AG08396 (cell line): ENCODE results near the gene CNNM2.
"Not testable (repeated sequence)": the region's sequence is repeated elsewhere in the genome, so short reads cannot be mapped to it uniquely, and the experiment has no call there.

Experiments used
- DNase-seq: peaks from one replicate; pipeline ENCODE4 v3.0.0; 2012; ENCODE audit warnings: low spot score, mixed read lengths

CNNM2 gene

GRCh38 chr10:103041391-103041790 is 123.3 kb downstream of the CNNM2 start:
- no peak for DNase-seq

DNA sequence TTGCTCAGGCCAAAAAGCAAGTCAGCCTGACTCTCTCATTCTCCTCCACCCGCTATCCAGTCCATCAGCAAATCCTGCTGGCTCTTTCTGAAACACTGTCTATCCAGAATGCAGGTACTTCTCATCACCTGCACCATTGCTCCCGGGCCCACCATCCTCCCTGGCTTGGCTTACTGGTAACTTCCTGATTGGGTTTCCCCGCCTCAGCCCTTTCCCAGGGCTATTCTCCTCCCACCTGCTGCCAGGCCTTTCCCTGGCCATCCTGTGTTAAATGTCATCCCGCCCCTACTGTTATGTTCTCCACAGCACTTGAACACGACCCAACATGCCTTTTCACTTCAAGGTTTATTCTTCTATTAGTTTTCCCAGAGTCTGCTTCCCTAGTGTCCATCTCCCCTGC is 124.0 kb downstream of the CNNM2 start:
- no peak for DNase-seq

DNA sequence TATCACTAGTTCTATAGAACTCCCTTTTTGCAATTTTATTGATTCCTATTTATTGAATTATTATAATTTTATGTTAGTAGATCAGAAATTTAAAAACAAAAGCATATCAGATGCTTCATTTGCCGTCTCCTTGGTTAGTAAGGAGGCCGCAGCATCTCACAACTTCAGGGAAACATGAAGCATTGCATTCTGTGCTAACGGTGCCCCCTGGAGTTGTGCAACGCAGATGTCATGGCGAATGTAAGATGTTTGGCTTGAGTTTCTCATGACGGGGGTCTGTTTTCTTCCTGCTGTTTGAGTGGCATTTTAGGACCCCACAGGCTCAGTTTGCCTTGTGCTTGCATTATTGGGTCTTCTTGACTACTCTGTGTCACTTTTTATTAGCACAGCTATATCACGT is 124.8 kb downstream of the CNNM2 start:
- DNase-seq = no peak

DNA sequence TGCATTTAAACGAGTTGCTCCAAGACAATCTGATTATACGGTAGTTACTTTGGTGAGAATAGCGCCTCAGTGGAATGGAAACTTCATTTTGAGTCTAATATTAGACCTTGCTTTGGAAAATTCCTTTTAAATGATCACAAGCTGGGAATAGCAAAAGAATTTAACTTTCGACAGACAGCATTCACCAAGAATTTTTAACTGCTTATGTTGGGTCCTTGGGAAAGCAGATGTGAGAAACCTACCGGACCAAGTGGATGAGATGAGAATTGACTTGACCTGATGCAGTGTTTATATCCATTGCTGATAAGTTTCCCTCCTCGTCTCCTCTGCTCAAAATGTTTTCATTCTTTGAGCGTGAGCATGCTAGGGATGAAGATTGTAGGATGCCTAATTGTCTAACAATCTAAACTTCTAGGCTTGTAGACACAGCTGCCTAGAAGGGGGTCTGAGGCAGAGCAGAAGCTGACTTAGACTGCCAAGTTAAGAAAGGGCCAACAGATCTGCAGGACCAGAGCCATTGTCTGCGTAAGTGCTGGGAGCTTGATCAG is 126.9 kb downstream of the CNNM2 start:
- DNase-seq = peak; percentile 55

DNA sequence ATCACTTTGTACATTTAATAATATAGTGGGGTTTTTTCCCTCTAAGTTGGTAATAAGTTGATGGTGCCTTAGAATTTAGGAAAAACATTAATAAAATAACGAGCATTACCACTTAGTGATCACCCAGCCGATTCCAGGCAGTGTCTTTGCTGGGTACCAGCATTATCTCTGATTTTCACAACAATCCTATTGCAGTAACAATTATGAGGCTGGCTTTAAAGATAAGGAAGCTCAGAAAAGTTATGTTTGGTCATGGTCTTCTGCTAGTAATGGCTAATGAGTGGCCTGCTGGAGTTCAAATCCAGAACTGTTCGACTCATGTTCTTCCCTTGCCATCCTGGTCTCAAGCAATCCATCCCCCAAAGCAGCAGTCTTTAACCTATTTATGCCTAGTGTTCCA is 127.9 kb downstream of the CNNM2 start:
- DNase-seq = no peak

GRCh38 chr10:103047381-103047780 is 129.3 kb downstream of the CNNM2 start:
- DNase-seq = no peak

DNA sequence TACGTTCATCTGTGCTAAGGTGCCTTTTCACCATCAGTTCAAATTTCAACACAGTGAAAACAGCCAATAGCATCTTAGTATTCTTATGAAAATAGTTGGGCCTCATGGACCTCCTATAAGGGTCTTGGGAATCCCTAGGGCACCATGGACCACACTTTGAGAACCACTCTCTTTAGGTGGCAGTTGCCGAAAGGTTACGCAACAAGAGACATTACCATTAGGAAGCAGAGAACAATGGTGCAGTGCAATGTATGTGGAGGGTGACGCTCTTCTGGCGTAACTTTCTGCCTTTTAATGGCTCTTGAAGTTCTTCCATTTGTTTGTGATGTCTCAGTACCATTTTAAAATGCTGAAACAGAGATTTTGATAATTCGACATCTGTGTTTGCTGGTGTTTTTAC is 131.1 kb downstream of the CNNM2 start:
- DNase-seq = no peak

DNA sequence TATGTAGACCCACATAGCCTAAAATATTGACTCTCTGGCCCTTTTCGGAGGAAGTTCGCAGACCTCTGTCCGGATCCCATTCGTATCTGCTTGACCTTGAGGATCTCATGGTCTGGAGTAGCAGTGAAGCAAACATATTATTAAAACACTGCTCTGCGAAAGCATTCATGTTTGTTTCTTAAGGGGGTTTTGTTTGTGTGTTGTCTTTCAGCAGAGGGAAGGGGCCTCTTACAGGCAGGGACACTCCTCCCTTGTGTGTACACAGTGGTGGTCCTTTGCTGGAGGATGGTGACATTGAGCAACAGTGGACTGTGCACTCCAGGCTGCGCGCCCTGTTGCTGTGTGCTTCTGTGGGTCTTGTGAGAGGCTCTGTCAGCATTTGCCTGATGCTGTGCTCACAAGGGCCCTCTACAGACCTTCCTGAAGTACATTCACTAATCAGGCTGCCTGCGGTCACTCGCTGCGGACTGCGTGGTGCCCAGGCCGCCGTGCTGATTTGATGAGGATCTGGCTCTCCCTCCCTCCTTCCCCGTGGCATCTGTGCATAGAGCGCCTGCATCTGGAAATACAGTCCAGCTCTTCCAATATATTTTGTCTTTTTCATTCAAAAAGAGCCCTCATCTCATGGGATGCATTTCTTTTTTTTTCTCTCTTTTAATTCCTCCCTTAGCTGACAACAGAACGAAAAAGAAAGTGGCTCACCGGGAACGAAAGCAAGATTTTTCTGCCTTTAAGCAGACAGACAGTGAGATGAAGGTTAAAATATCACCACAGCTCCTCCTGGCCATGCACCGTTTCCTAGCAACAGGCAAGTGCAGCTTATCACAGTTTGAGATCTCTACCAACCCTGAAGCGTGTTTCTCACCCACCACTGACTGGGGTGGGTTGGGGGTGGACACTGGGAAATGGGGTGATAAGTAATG is 135.8 kb downstream of the CNNM2 start:
- DNase-seq = peak; percentile 70

GRCh38 chr10:103054621-103055020 is 136.5 kb downstream of the CNNM2 start:
- DNase-seq = no peak

- no peak for DNase-seq
These were observed 137.0 kb downstream of the CNNM2 start for GRCh38 chr10:103055105-103055504.

DNA sequence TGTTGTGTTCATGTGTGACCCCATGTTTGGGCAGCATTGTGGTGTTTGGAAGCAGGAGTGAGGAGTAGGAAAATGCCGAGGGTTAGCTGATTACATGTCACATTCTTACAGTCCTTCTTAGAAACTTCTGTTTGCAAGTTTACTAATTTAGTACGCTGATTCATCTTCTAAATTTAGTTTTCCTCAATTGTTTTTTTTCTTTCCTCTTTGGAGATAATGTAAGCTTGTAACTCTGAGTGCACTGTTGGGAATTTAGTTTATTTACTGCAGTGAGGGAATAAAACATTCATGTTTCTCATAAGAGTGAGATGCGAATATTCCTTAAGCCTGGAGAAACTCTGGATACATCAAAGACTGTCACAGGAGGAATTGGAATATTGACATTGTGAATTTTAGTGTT is 139.9 kb downstream of the CNNM2 start:
- DNase-seq = no peak

DNA sequence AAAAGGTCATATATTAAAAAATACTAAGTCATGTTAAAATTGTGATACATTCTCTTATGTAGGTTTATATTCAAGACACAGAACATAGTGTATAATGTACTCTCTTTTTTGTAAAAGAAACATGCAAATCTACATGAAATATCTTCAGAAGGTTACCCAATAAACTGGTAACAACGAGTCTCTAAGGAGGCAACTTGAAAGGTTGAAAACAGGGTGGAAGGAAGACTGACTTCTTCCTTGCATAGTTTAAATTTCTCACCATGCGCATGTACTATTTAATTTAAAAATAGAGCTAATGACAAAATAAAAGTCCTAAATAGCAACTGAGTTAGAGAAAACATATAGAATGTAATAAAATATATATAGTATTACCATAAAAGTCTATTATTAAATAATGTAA is 142.5 kb downstream of the CNNM2 start:
- DNase-seq = no peak

DNA sequence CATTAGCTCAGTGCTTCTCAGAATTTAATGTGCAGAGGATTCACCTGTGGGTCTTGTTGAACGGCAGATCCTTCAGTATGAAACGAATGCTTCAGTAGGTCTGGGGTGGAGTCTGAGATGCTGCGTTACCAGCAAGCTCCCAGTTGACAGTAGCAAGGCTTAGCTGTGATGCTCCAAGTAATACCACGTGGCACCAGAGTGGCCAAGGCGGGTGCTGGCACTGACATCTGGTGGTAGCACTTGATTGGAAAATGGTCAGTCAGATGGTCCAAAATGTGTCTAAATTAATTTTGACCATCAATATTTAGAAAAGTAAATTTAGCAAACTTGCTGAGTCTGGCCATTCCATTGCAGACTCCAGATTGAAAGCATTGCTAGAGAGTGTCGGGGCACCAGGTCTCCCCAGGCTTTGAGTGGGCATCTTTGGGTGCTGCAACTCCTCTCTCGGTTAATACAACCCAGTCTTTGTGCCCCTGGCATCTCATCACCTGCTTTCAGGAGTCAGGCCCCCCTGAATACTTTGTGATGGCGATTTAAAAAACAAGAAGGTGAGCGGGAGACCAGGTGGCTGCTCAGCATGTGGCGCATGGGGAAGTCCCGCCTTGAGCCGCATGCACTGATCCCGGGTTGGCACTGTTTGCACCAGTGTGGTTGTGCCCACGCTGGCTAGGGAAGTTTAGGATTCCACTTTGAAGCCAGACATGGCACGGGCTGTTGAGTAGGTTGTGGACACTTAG is 144.9 kb downstream of the CNNM2 start:
- DNase-seq = no peak

GRCh38 chr10:103064956-103065355 is 146.9 kb downstream of the CNNM2 start:
- no peak for DNase-seq

DNA sequence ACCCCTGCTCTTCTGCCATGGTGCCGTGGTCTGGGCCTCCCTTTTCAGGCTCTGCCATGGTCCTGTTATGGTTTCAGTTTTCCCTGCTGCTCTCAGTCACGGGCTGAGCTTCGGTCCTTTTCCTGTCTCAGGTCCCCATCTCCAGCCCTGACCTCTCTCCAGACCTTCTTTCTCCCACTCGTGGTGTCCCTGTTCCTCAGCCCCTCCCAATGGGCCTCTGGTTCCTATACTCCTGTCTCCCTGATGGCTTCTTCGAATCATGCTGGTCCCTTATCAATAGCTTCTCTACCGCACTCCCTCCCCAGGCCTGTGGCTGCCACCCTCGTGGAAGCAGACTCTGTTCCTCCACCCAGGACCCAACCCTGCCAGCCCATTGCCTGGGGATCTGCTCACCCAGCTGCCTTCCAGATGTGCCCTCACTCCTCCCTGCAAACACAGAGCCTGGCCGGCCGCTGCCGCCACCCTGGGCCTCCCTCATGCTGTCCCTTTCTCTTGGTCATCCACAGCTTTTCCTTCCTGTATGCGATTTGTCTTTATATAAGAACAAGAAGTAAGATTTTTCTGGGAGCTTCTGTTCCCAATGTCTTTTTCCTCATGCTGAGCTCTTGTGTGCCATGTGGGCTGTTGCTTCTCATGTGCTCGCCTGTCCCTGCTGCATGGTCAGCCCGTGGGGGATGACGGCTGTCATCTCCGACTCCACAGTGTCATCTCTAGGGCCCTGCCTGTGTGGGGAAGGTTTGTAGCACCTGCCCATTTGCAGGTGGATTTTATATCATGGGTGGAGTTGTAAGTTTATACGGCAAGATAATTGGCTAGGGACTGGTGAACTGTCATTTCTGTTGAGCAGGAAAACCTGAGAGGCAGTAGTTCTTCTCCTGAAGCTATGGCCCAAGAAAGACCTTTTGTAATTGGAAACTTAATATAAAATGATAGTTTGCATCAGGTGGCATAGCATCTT is 148.3 kb downstream of the CNNM2 start:
- no peak for DNase-seq

DNA sequence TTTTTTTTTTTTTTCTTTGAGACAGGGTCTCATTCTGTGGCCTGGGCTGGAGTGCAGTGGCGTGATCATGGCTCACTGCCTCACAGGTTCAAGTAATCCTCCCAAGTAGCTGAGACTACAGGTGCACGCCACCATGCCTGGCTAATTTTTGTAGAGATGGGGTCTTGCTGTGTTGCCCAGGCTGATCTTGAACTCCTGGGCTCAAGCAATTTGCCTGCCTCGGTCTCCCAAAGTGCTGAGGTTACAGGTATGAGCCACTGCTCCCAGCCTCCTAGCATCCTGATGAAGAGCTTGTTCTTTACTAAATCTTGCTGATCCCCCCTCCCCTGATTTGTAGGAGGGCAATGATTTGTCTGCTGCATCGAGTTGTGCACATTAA is 149.0 kb downstream of the CNNM2 start:
- not testable (repeated sequence) for DNase-seq

GRCh38 chr10:103067484-103067883 is 149.4 kb downstream of the CNNM2 start:
- no peak for DNase-seq

- DNase-seq = no peak
These were observed 149.9 kb downstream of the CNNM2 start for GRCh38 chr10:103067956-103068355.

DNA sequence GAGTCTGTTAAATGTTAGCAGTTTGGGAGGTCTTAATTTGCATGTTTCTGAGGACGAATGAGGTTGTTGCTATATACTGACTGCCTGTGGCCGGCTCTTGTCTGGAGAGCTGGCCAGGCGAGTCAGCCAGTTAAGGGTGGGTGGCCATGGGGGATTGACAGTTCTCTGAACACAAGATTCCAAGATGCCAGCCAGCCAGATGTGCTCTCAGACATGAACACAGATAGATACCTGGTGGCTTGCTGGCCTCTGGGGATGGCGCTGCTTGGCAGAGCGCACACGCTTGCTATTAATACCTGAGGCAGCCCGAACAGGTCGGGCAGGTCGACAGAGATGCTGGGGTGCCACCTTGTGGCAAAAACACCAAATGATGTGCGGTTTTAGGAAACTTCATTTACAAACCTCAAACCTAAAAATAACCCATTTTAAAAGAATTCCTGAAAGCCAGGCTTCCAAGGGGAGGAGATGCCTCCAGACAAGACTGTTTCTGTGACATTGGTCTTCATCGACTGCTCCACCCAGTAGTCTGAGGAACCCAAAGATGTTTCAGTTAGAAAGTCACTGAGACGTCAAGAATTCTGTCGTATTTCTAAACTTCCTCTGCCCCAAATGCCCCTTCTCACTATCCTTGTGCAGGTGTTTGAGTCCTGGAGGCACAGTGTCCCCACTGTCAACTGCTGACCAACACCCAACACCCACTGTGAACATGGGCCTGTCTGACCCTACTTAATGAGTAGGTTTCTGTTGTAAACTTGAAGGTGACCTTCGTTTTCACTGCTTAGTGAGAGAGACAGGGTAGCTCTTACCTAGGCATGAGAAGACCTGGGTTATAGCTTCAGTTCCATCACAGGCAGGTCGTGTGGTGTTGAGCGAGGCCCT is 151.6 kb downstream of the CNNM2 start:
- no peak for DNase-seq

DNA sequence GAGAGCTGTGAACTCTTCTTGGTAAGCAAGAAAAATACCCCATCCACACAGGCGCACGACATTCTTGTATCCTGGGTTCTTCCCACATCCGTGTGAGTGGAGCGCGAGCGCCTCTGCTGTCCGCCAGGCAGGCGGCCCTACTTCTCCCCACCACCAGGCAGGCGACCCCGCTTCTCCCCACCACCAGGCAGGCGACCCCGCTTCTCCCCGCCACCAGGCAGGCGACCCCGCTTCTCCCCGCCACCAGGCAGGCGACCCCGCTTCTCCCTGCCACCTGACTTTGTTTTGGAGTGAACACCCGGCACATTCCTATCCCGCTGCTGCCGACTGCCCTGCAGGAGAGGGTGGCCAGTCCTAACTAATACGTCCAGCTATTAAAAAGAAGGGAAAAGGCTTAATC is 154.2 kb downstream of the CNNM2 start:
- no peak for DNase-seq

DNA sequence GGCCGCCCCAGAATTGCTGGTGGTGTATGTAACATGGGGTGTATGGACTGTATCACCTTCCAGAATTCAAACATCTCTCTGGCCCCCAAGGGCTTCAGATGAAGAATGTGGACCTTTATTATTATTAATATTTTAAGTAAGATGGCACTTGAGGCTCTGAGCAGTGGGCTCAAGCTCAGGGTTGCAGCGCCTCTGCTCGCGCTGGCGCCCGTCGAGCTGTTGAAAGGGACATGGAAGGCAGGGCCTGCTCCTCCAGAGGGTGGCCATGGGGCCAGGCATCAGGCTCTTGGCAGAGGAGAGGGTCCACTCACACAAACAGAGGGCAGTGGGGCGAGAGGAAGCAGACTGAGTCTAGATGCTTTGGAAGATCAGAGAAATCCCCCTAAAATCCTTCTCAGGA is 154.8 kb downstream of the CNNM2 start:
- no peak for DNase-seq
